ENCODE results near the gene TOE1.

TOE1 gene

GRCh38 chr1:45332346-45332720, 7.6 kb upstream of the TOE1 start:
- in situ Hi-C loops (cut with MboI; ENCODE audit: low sequenced_read_pairs): no loop called here
- no peaks in the 10 kb centered on the region; the same call in 1 of the 2 replicates for H3K4me1 ChIP-seq
- H3K36me3 ChIP-seq (replicated peaks): peaks cover 27% of the 10 kb centered on the region

GRCh38 chr1:45334308-45335245, 5.4 kb upstream of the TOE1 start:
- H3K27me3 ChIP-seq (ENCODE audit: low read depth): no peaks in the 10 kb centered on the region
- in situ Hi-C loops (cut with MboI; ENCODE audit: low sequenced_read_pairs): no loop called here
- no peak overlapping the region for H3K4me3 ChIP-seq
- peaks cover 4% of the 10 kb centered on the region; the same call in 1 of the 2 replicates for H3K4me1 ChIP-seq
- H3K9me3 ChIP-seq: no peaks in the 10 kb centered on the region
- H3K36me3 ChIP-seq (replicated peaks): peaks cover 30% of the 10 kb centered on the region
- DNase-seq (ENCODE audit: low spot score in 2 of 2): no peak

More at GRCh38 chr1:45332346-45332720, 7.6 kb upstream of the TOE1 start:
- Histone ChIP-seq H3K9me3 (no peaks in the 10 kb centered on the region), H3K4me3 (no peak overlapping the region), H3K27me3 (ENCODE audit: low read depth) (no peaks in the 10 kb centered on the region)
- DNase-seq (ENCODE audit: low spot score in 2 of 2): no peak

DNA sequence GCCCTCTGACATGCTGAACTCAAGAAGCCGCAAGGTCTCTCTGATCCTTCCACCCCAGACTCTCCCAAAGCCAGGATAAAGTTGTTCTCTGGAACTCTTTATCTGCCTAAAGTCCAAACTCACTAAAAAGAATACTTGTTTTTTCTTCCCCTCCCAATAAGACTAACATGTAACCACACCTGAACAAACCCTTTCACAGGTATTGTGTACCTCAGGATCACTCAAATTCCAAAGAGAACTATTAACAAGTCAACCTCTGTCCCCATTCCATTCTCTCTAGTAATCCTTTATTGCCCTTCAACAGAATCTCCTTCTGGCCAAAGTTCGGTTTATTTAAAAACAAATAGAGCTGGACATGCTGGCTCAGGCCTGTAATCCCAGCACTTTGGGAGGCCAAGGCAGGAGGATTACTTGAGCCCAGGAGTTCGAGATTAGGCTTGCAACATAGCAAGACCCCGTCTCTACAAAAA, 4.1 kb upstream of the TOE1 start:
- no peak overlapping the region for H3K4me3 ChIP-seq
- peaks cover 24% of the 10 kb centered on the region for H3K36me3 ChIP-seq (replicated peaks)
- peaks cover 8% of the 10 kb centered on the region for H3K4me1 ChIP-seq
- in situ Hi-C loops (cut with MboI; ENCODE audit: low sequenced_read_pairs): no loop called here
- H3K27me3 ChIP-seq (ENCODE audit: low read depth): no peaks in the 10 kb centered on the region
- DNase-seq (ENCODE audit: low spot score in 2 of 2): no peak
- H3K9me3 ChIP-seq: no peaks in the 10 kb centered on the region

GRCh38 chr1:45337630-45338325, 2.2 kb upstream of the TOE1 start:
- in situ Hi-C loops (cut with MboI; ENCODE audit: low sequenced_read_pairs): no loop called here
- no peak for DNase-seq (ENCODE audit: low spot score in 2 of 2)
- peaks cover 13% of the 10 kb centered on the region for H3K4me1 ChIP-seq

GRCh38 chr1:45340816-45341466, 971 bp downstream of the TOE1 start:
- peak in 1 of 2 experiments; percentile 23 for DNase-seq (ENCODE audit: low spot score in 2 of 2)
- H3K9me3 ChIP-seq: no peaks in the 10 kb centered on the region
- H3K36me3 ChIP-seq (replicated peaks): peaks cover 41% of the 10 kb centered on the region
- in situ Hi-C loops (cut with MboI; ENCODE audit: low sequenced_read_pairs): no loop called here
- H3K27me3 ChIP-seq (ENCODE audit: low read depth): no peaks in the 10 kb centered on the region
- peak overlapping the region; percentile 86 for H3K4me3 ChIP-seq
- H3K4me1 ChIP-seq: peaks cover 13% of the 10 kb centered on the region

More at GRCh38 chr1:45337630-45338325, 2.2 kb upstream of the TOE1 start:
- H3K27me3 ChIP-seq (ENCODE audit: low read depth): no peaks in the 10 kb centered on the region
- no peak overlapping the region for H3K4me3 ChIP-seq
- no peaks in the 10 kb centered on the region for H3K9me3 ChIP-seq
- peaks cover 22% of the 10 kb centered on the region for H3K36me3 ChIP-seq (replicated peaks)

- DNase-seq (ENCODE audit: low spot score in 2 of 2): no peak
- in situ Hi-C loops (cut with MboI; ENCODE audit: low sequenced_read_pairs): no loop called here
- Histone ChIP-seq H3K36me3 (replicated peaks) (peaks cover 38% of the 10 kb centered on the region), H3K4me1 (peaks cover 9% of the 10 kb centered on the region), H3K27me3 (ENCODE audit: low read depth) (no peaks in the 10 kb centered on the region), H3K9me3 (no peaks in the 10 kb centered on the region), H3K4me3 (no peak overlapping the region)
Measured at GRCh38 chr1:45344499-45344898, 4.5 kb downstream of the TOE1 start.

DNA sequence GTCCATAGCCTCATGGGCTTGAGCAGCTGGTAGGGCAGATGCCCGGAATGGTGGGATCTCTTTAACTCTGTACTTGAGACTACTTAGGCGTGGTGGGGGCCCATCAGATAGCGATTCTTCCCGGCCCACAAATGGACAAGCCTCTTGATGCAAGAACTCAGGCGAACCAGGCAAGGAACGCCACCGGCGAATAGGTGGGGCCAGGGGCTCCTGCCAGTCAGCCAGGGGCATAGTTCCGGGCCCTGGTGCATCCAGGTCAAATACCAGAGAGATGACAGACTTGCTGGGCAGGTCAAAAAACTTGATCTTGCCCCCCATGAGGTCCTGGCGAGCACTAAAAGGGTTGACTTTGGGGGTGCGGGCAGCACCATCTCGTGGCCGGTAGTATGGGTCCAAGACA, 5.0 kb downstream of the TOE1 start:
- DNase-seq (ENCODE audit: low spot score in 2 of 2): no peak
- Histone ChIP-seq H3K36me3 (replicated peaks) (peaks cover 38% of the 10 kb centered on the region), H3K4me1 (peaks cover 9% of the 10 kb centered on the region), H3K27me3 (ENCODE audit: low read depth) (no peaks in the 10 kb centered on the region), H3K4me3 (no peak overlapping the region), H3K9me3 (no peaks in the 10 kb centered on the region)
- in situ Hi-C loops (cut with MboI; ENCODE audit: low sequenced_read_pairs): loop anchor here (5.0 kb wide), 1 partner anchor 147 kb away; the partner anchor contains the start of gene TESK2

- Histone ChIP-seq H3K4me3 (no peak overlapping the region), H3K9me3 (no peaks in the 10 kb centered on the region), H3K4me1 (no peaks in the 10 kb centered on the region), H3K36me3 (replicated peaks) (peaks cover 38% of the 10 kb centered on the region), H3K27me3 (ENCODE audit: low read depth) (no peaks in the 10 kb centered on the region)
- in situ Hi-C loops (cut with MboI; ENCODE audit: low sequenced_read_pairs): loop anchor here (5.0 kb wide), 1 partner anchor 146 kb away; the partner anchor contains the start of gene TESK2
- DNase-seq (ENCODE audit: low spot score in 2 of 2): no peak
Measured at GRCh38 chr1:45346473-45346872, 6.5 kb downstream of the TOE1 start.

- Histone ChIP-seq H3K4me3 (no peak overlapping the region), H3K36me3 (replicated peaks) (peaks cover 24% of the 10 kb centered on the region), H3K4me1 (no peaks in the 10 kb centered on the region), H3K27me3 (ENCODE audit: low read depth) (no peaks in the 10 kb centered on the region), H3K9me3 (no peaks in the 10 kb centered on the region)
- no peak for DNase-seq (ENCODE audit: low spot score in 2 of 2)
- in situ Hi-C loops (cut with MboI; ENCODE audit: low sequenced_read_pairs): loop anchor here (5.0 kb wide), 1 partner anchor 144 kb away; the partner anchor contains the start of gene TESK2
Measured at GRCh38 chr1:45348020-45348419, 8.1 kb downstream of the TOE1 start.

DNA sequence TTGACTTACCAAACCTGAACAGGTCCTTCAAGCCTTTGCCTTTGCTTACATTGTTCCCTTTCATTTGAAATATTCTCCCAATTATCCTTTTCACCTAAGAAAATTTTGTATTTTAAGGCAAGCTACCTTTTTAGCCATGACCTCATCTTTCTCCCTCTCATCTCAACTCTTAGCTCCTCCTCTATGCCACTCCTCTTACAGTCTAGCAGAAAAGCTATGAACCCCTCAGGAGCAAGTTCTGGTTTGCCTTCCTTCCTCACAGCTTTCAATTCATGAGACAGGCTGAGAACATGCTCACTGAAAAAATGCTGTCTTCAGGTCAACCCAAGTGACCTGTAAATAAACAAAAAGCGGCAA, 8.6 kb downstream of the TOE1 start:
- H3K4me3 ChIP-seq: no peak overlapping the region
- no peaks in the 10 kb centered on the region for H3K9me3 ChIP-seq
- no peak for DNase-seq (ENCODE audit: low spot score in 2 of 2)
- no peaks in the 10 kb centered on the region for H3K27me3 ChIP-seq (ENCODE audit: low read depth)
- in situ Hi-C loops (cut with MboI; ENCODE audit: low sequenced_read_pairs): loop anchor here (5.0 kb wide), 1 partner anchor 144 kb away; the partner anchor contains the start of gene TESK2
- H3K4me1 ChIP-seq: no peaks in the 10 kb centered on the region
- peaks cover 18% of the 10 kb centered on the region for H3K36me3 ChIP-seq (replicated peaks)

- Histone ChIP-seq H3K9me3 (no peaks in the 10 kb centered on the region), H3K4me1 (no peaks in the 10 kb centered on the region), H3K36me3 (replicated peaks) (peaks cover 13% of the 10 kb centered on the region), H3K27me3 (ENCODE audit: low read depth) (no peaks in the 10 kb centered on the region), H3K4me3 (no peak overlapping the region)
- no peak for DNase-seq (ENCODE audit: low spot score in 2 of 2)
- in situ Hi-C loops (cut with MboI; ENCODE audit: low sequenced_read_pairs): loop anchor here (5.0 kb wide), 1 partner anchor 143 kb away; the partner anchor contains the start of gene TESK2
Measured at GRCh38 chr1:45348966-45349677, 9.2 kb downstream of the TOE1 start.

- in situ Hi-C loops (cut with MboI; ENCODE audit: low sequenced_read_pairs): loop anchor here (10.0 kb wide), 1 partner anchor 213 kb away; no protein-coding TSS in a partner anchor
- DNase-seq (ENCODE audit: low spot score in 2 of 2): no peak
- H3K4me1 ChIP-seq: no peaks in the 10 kb centered on the region
- H3K4me3 ChIP-seq: no peak overlapping the region
- no peaks in the 10 kb centered on the region for H3K36me3 ChIP-seq (replicated peaks)
- H3K9me3 ChIP-seq: no peaks in the 10 kb centered on the region
- no peaks in the 10 kb centered on the region for H3K27me3 ChIP-seq (ENCODE audit: low read depth)
Measured at GRCh38 chr1:45351508-45351907, 11.5 kb downstream of the TOE1 start.

DNA sequence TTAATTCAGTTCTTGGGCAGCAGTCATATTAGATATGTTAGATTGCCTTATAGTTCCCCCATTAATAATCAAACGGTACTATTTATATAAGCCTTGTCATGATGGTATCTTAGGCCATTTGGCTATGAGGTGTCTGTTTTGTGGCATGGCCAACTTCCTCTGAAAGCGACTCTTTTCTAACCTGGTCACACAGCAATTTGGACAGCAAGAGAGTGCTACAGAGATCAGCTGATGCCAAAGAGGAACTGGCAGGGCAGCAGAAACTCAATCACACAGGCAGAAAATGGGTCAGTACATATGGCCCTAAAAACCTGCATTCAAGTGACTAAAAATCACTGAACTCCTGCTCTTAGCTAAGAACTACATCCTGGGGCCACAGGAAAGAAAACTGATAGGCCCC, 13.7 kb downstream of the TOE1 start:
- DNase-seq (ENCODE audit: low spot score in 2 of 2): no peak
- Histone ChIP-seq H3K27me3 (ENCODE audit: low read depth) (no peaks in the 10 kb centered on the region), H3K36me3 (replicated peaks) (no peaks in the 10 kb centered on the region), H3K9me3 (no peaks in the 10 kb centered on the region), H3K4me1 (no peaks in the 10 kb centered on the region), H3K4me3 (no peak overlapping the region)
- in situ Hi-C loops (cut with MboI; ENCODE audit: low sequenced_read_pairs): loop anchor here (10.0 kb wide), 1 partner anchor 211 kb away; no protein-coding TSS in a partner anchor

Measured in HAP-1 (cell line).